Activated CD4-positive, CD25-positive, alpha-beta regulatory T cell (primary cell): ENCODE results near the gene SUPT5H.
"Not testable (repeated sequence)": the region's sequence is repeated elsewhere in the genome, so short reads cannot be mapped to it uniquely, and the experiment has no call there.

ENCODE experiments used
- DNase-seq, 4 experiments: peaks; one replicate each; lab custom pipeline; 2025; lab: John Stamatoyannopoulos, UW

Gene SUPT5H

GRCh38 chr19:39465956-39466747 lies 20.8 kb downstream of the SUPT5H start:
- DNase-seq, result no peak

GRCh38 chr19:39467941-39468340 lies 22.6 kb downstream of the SUPT5H start:
- no peak for DNase-seq

DNA sequence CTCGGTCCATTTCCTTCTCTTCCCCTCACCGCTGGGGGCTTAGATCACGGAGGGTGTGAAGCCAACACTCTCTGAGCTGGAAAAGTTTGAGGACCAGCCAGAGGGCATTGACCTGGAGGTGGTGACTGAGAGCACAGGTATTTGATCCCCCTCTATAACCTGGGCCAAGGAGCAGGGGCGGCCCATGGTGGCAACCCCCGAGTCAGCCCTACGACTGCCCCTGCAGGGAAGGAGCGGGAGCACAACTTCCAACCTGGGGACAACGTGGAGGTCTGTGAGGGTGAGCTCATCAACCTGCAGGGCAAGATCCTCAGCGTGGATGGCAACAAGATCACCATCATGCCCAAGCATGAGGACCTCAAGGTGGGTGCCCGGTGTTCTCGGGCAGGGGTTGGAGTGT lies 23.7 kb downstream of the SUPT5H start:
- DNase-seq, result no peak

DNA sequence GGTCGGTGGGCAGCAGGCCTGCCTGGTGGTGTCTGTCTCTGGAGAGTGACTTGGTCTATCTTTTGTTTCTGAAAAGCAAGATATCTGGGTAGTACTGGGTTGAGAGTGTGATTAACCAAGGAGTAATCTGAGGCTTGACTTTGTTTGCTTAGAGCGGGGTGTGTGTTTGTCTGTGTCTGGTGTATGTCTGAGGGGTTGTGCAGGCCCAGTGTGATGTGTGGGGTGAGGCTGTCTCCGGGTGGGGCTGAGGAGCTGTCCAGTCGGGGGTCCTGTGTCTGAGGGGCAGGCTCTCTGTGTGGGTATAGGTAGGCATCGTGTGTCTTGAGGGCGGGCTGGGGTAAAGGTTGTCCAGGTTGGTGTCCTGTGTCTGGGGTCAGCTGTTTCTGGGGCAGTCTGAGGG lies 24.2 kb downstream of the SUPT5H start:
- DNase-seq, result no peak

DNA sequence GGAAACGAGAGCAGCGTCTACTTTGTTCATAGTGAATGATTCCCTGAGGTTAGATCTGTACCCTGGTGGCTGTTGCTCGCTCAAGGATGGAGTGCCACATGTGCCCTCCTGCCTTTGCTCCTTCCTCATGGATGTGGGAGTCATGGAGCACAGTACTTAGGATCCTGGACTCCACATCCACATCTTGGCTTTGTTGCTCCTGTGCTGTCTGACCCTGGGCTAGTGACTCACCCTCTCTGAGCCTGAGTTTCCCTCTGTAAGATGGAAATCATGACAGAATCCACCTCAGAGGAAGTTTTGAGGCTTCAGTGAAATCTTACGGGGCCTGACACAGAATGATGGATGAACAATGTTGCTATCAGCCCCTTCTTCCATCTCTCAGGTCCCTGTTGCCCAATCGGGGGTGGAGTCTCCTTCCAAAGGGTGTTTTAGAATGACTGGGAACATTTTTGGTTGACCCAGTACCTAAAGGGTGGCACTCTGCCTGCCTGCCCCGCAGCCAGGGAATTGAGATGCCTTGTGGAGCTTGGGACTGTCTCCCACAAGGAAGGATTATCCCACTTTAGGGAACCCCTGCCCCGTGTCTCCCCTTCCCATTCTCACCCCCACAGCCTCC lies 25.4 kb downstream of the SUPT5H start:
- no peak for DNase-seq

DNA sequence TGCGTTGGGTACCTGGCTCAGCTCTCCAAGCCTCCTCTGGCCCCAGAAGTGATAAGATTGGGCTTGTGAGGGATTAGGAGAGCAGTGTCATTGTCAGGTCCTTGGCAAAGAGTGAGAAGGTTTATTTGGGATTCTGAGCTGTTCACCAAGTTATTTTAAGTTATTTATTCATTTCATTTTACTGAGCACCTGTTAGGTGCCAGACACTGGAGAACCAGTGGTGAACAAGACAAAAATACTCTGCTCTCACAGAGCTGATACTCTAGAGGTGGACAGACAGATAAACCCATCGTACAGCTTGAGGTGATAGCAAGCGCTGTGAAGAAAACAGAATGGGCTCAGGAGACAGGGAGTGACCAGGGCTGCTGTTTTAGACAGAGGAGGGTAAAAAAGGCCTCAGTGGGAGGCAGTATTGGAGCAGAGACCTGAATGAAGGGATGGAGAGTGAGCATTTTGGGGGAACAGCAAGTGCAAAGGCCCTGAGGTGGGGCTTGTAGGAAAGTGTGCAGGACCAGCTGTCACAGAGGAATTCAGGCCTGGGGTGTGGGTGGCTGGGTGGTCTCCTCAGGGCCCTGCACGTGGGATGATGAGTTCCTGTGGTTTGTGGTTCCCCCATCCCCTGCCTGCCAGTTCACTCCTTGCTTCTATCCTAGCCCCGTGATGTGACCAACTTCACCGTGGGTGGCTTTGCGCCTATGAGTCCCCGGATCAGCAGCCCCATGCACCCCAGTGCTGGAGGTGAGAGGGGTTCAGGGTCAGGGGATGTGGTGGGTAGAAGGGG lies 26.6 kb downstream of the SUPT5H start:
- no peak for DNase-seq

- no peak for DNase-seq
Measured at GRCh38 chr19:39472746-39473442, 27.5 kb downstream of the SUPT5H start.

- no peak for DNase-seq
Measured at GRCh38 chr19:39473443-39473960, 28.1 kb downstream of the SUPT5H start.

DNA sequence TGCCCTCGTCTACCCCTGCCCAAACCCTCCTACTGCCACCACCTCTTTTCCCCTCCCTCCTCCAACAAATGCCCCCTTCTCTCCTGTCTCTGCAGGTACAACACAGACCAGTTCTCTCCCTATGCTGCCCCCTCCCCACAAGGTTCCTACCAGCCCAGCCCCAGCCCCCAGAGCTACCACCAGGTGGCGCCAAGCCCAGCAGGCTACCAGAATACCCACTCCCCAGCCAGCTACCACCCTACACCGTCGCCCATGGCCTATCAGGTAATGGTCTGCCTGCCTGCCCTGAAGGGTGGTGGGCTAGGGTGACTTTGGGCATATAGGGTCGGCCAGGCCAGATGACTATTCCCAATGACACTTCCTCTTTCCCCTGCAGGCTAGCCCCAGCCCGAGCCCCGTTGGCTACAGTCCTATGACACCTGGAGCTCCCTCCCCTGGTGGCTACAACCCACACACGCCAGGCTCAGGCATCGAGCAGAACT lies 28.8 kb downstream of the SUPT5H start:
- DNase-seq, result peak; percentile 46 to 68 (median 55)

GRCh38 chr19:39475748-39476147 lies 30.4 kb downstream of the SUPT5H start:
- no peak for DNase-seq

DNA sequence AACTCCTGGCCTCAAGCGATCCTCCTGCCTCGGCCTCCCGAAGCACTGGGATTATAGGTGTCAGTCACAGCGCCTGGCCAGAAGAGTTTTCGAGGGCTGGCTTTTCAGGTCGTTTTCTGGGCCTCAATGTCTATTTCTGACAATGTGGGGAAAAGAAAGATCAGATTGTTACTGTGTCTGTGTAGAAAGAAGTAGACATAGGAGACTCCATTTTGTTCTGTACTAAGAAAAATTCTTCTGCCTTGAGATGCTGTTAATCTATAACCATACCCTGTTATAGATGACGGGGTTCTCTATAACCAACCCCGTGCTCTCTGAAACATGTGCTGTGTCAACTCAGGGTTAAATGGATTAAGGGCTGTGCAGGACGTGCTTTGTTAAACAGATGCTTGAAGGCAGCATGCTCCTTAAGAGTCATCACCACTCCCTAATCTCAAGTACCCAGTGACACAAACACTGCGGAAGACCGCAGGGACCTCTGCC lies 34.0 kb downstream of the SUPT5H start:
- not testable (repeated sequence) for DNase-seq

- DNase-seq, result no peak
Measured at GRCh38 chr19:39479916-39480315, 34.5 kb downstream of the SUPT5H start.

GRCh38 chr19:39480337-39481228 lies 35.2 kb downstream of the SUPT5H start, which contains the start of gene TIMM50:
TSS of gene TIMM50 (plus strand) at chr19:39480838. CDS start at chr19:39480854, 16 bp downstream.
- DNase-seq, result peak; percentile 92 to 97 (median 95)

DNA sequence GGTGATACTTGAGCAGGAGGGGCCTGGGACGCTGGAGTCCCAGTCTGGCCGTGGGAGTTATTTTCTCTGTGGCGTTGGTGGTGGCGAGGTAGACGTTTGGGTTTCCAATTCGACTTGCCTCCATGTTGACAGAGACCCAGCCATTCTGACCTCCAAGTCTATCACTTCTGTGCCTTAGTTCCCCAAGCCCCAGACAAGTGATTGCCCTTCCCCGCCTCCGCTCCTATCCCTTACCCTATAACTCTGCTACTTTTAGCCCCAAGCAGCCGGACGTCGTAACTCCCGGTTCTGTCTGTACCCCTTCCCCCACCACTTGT lies 35.8 kb downstream of the SUPT5H start:
- DNase-seq, result no peak

DNA sequence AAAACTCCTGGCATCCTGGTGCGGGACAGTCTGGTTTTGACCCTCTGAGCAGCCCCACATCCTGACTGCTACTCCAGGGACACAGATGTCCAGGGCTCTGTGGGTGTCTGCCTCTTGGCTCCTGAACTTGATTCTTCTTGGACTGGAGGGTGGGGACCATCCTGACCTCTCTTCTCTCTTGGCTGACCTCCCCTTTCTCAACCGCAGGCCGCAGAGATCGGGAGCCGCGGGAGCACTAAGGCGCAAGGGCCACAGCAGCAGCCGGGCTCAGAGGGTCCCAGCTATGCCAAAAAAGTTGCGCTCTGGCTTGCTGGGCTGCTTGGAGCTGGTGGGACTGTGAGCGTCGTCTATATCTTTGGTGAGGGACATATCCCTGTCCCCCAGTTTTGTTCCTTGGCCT lies 36.3 kb downstream of the SUPT5H start:
- no peak for DNase-seq

GRCh38 chr19:39483141-39483540 lies 37.8 kb downstream of the SUPT5H start:
- no peak for DNase-seq

DNA sequence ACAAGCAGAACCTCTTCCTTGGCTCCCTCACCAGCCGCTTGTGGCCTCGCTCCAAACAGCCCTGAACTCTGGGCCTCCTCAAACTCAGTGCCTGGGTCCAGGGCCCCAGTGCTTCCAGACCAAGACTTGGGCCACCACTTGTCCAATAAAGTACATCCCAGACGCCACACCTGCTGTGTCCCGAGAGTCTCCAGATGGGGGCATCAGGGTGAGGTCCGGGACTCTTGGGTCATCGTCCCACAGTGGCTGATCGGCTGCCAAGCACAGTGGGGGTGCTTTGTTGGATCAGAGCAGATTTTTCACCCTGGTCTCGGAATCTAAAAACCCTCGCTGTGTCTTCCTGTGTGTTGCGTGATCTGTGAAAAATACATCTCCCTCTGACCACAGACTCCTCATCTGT lies 44.4 kb downstream of the SUPT5H start:
- no peak for DNase-seq

DNA sequence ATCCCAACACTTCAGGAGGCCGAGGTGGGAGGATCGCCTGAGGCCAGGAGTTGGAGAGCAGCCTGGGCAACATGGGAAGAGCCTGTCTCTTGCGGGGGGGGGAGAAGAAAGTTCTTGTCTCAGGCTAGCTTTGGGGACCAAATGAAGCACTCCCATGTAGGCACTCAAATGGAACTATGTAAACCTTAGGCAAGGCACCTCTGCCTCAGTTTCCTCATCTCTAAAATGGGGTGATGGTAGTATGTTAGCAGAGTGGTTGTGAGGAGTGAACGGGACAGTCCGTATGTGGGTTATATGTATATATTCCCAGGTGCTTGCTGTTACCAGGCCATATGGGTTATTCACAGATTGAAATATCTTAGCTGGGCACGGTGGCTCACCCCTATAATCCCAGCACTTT lies 46.8 kb downstream of the SUPT5H start:
- no peak for DNase-seq

GRCh38 chr19:39492788-39493187 lies 47.4 kb downstream of the SUPT5H start:
- DNase-seq, result no peak

GRCh38 chr19:39494661-39495060 lies 49.3 kb downstream of the SUPT5H start:
- no peak for DNase-seq

GRCh38 chr19:39496063-39496462 lies 50.7 kb downstream of the SUPT5H start:
- no peak for DNase-seq
